Measurements from ENCODE around the gene IFT22.
A peak's percentile ranks its signal among the peaks of the same experiment; 100 is the strongest.
"Not testable (repeated sequence)": the region's sequence is repeated elsewhere in the genome, so short reads cannot be mapped to it uniquely, and the experiment has no call there.

The IFT22 gene

DNA sequence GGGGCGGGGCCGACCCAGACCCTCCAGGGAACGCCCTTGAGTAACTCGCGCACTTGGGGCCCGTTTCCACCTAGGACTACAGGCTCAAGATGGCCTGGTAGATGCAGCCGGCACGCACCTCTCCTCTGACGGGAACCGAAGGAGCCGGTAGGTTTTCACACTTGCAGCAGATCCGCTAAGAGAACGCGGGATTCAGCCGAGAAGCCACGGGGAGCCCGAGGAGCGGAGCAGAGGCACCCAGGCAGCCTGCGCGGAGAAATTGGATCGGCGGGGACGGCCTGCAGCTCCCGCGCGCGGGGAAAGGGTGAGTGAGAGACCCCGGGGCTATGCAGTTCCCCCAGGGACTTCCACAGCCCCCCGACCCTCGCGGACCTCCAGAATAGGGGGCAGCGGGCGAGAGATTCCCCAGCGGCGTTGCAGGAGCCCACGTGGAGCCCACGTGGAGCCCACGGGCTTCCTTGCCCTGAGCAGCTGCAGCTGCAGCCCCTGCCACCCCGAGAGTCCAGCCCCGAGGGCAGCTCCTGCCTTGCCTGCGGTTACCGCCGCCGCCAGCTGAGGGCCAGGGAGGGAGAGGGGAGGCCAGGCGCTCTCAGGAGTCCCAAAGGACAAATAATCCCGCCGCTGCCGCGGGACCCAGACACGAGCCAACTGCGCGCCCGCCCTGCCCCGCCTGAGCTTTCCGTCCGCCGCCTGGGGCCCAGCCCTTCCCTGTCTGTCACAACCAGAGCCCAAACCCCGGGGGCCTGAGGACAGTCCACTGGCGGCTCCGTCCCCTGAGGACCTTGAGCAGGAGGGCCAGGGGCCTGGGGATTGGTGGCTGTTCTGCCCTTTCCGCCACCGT lies 13.1 kb downstream of the IFT22 start:
- peak; percentile 69 for DNase-seq (ENCODE audit: low read depth)

DNA sequence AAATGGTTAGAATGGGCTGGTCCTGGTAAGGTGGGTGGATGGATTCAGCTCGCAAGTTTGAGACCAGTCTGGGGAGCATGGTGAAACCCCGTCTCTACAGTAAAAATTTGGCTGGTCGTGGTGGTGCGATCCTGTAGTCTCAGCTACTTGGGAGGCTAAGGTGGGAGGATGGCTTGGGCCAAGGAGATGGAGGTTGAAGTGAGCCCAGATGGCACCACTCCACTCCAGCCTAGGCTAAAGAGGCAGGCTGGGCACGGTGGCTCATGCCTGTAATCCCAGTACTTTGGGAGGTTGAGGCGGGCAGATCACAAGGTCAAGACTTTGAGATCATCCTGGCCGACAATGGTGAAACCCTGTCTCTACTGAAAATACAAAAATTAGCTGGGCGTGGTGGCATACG lies 15.3 kb downstream of the IFT22 start:
- no peak for DNase-seq (ENCODE audit: low read depth)

DNA sequence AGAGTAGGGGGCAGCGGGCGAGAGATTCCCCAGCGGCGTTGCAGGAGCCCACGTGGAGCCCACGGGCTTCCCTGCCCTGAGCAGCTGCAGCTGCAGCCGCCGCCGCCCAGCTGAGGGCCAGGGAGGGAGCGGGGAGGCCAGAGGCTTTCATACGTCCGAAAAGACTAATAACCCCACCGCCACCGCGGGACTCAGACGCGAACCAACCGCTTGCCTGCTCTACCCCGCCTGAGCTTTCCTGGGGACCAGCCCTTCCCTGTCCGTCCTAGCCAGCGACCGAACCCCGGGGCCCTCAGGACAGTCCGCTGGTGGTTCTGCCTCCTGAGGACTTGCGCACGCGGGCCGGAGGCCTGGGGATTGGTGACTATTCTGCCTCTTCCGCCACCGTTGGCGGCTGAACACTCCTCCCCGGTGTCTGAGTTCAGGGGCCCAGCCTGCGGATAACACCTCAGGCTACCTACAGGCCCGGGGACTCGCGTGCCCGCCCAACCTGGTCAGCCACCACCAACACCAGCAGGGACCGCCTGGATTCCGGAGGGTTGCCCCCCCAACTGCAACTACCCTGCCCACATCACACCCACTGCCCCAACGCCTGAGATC lies 18.4 kb downstream of the IFT22 start:
- no peak for DNase-seq (ENCODE audit: low read depth)

DNA sequence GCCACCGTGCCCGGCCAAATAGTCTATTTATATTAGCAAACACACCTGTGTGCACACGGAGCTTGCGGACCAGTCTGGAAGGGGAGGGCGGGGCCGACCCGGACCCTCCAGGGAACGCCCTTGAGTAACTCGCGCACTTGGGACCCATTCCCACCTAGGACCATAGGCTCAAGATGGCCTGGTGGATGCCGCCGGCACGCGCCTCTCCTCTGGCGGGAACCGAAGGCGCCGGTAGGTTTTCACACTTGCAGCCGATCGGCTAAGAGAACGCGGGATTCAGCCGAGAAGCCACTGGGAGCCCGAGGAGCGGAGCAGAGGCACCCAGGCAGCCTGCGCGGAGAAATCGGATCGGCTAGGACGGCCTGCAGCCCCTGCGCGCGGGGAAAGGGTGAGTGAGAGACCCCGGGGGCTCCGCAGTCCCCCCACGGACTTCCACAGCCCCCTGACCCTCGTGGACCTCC lies 18.9 kb downstream of the IFT22 start:
- no peak for DNase-seq (ENCODE audit: low read depth)

DNA sequence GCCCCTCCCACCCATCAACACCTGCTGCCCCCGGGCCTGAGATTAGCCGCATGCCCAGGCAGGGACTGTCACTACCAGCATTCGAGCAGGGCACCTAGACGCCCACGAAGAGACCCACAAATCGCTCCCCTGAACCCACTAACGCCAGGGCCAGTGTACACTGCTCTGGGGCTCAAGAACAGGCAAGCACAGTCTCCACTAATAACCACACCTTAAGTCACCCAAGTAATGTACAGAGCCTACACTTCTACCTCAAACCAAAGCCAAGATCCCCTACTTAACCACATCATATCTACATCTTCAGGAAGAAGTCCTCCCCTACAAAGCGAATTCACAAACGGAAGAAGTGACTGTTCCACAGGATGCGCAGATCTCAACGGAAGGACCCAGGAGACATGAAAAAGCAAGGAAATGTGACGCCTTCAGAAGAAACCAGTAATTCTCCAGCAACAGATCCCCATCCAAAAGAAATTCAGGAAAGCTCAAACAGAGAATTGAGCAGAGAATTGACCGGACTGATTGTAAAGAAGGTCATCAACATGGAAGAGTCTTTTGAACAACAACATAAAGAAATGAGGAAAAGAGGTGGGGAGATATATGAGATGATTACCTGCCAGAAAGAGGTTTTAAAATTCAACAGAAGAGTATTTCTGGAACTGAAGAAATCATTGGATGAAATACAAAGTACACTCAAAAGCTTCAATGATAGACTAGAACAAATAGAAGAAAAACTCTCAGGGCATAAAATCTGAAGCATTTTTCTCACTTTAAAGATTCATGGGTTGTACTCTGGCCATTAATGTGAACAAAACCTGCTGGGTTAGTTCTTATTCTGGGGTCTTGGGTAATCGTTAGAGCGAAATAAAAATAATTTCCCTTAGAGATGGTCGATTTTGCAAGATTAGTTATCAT lies 20.9 kb downstream of the IFT22 start:
- DNase-seq (ENCODE audit: low read depth) = no peak

DNA sequence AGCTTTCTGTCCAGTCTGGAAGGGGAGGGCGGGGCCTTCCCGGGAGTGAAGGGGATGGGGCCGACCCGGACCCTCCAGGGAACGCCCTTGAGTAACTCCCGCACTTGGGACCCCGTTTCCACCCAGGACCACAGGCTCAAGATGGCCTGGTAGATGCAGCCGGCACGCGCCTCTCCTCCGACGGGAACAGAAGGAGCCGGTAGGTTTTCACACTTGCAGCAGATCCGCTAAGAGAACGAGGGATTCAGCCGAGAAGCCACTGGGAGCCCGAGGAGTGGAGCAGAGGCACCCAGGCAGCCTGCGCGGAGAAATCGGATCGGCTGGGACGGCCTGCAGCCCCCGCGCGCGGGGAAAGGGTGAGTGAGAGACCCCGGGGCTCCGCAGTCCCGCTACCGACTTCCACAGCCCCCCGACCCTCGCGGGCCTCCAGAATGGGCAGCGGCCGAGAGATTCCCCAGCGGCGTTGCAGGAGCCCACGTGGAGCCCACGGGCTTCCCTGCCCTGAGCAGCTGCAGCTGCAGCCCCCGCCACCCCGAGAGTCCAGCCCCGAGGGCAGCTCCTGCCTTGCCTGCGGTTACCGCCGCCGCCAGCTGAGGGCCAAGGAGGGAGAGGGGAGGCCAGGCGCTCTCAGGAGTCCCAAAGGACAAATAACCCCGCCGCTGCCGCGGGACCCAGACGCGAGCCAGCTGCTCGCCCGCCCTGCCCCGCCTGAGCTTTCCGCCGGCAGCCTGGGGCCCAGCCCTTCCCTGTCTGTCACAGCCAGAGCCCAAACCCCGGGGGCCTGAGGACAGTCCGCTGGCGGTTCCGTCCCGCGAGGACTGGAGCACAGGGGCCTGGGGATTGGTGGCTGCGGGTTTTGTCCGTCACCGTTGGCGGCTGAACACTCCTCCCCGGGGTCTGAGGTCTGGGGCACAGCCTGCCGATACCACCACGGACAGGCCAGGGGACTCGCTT lies 21.8 kb downstream of the IFT22 start:
- no peak for DNase-seq (ENCODE audit: low read depth)

DNA sequence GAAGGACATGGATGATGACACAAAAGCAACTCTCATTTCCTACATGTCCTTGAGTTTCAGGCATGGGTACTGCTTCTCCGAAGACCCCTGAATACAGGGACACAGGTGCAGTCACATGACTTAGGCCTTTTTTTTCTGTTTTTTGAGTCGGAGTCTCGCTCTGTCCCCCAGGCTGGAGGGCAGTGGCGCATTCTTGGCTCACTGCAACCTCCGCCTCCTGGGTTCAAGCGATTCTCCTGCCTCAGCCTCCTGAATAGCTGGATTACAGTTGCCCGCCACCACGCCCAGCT lies 26.8 kb downstream of the IFT22 start:
- no peak for DNase-seq (ENCODE audit: low read depth)

GRCh38 chr7:101294039-101294831 lies 27.4 kb downstream of the IFT22 start:
- no peak for DNase-seq (ENCODE audit: low read depth)

- DNase-seq (ENCODE audit: low read depth) = peak; percentile 14
Measured at GRCh38 chr7:101293069-101294021, 28.3 kb downstream of the IFT22 start.

- DNase-seq (ENCODE audit: low read depth) = peak; percentile 52
Measured at GRCh38 chr7:101292566-101292965, 29.0 kb downstream of the IFT22 start.

DNA sequence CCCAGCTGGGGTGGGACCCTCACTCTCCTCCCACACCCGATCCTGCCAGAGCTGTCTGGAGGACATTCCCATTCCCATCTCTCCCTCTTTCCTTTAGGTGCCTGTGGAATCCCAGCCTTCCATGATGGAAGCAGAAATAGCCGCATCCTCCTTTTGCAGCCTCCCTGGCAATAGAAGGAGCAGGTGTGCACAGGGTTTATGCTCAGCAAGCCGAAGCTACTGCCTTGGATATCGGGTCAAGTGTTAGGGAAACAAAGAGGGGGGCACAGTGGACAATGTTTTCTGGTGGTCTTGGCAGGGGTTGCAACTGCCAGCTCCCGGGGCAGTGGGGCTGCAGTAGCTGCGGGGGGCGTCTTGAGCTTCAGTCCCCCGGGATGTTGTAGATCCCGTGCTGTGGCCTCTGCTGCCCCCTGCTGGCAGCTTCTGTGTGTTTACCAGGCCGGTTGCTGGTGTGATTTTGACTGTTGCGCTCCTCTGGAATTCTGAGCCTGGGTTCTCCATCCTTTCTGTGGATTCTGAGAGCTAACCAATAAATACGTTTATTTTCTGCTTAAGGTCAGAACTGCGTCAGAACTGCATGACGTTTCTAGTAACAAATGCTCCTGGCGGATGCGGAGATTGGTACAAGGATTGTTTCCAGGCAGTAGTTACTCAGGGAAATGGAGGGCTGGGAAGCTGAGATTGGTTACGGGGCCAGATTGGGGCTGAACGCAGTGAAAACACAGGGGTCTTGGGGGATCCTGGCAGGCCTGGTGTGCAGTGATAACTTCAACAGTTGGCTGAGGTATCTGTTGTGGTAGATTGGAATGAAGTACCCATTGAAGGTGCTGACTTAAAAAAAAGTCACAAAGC lies 31.2 kb downstream of the IFT22 start:
- DNase-seq (ENCODE audit: low read depth) = peak; percentile 45

- DNase-seq (ENCODE audit: low read depth) = not testable (repeated sequence)
Measured at GRCh38 chr7:101289687-101290086, 31.9 kb downstream of the IFT22 start.

- DNase-seq (ENCODE audit: low read depth) = no peak
Measured at GRCh38 chr7:101288439-101288838, 33.2 kb downstream of the IFT22 start.

DNA sequence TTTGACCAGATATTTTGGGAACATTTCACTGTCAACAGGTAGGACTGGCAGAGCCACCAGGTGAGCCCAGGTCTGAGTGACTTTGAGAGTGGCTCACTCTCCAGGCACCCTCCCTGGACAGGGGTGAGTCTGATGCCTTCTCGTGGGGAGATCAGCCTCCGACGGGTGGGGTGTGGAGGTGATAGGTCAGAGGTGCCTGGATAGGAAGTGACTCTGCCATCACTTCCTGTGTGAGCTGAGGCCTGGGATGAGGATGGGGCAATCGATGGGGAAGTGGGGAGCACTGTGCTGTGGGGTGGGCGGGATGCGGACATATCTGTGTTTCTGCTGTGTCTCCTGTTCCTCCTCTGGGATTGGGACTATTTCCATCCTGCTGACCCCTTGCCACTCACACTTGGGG lies 34.6 kb downstream of the IFT22 start:
- no peak for DNase-seq (ENCODE audit: low read depth)

- not testable (repeated sequence) for DNase-seq (ENCODE audit: low read depth)
Measured at GRCh38 chr7:101285880-101286279, 35.7 kb downstream of the IFT22 start.

GRCh38 chr7:101285171-101285570 lies 36.4 kb downstream of the IFT22 start:
- DNase-seq (ENCODE audit: low read depth) = no peak

GRCh38 chr7:101280912-101281311 lies 40.7 kb downstream of the IFT22 start:
- not testable (repeated sequence) for DNase-seq (ENCODE audit: low read depth)

DNA sequence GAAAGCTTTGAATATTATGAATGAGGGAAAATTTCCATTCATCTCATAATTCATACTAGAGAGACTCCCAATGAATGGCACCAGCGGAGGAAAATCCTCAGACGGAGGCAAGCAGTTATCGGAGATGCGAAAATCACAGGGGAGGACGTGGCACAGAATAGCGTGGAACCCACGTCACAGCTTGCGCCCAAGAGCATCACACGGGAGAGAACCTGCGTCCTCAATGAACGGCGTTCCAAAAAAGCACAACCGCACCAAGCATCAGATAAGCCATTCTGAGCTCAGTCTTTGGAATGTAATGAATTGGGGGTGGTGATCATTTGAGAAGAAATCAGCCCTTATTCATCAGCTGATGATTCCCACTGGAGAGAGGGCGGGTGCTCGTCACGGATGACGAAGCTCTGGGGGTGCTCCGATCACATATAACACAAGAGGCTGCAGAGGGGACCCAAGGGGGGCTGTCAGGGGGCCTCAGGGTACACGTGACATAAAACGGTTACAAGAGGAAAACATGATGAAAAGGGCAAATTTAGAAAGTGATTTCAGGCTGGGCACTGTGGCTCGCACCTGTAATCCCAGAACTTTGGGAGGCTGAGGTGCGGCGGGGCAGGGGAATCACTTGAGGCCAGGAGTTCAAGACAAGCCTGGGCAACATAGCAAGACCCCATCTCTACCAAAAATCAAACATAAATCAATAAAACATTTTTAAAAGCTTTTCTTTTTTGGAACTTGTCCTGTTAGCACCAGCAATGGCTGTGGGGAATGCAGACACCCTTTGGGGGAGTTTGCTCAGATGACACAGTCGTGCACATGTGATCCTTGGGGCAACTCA lies 42.9 kb downstream of the IFT22 start:
- DNase-seq (ENCODE audit: low read depth) = no peak
